Fibroblast of villous mesenchyme (primary cell): ENCODE measurements around the gene NDUFA11. TPM values are rescaled to one million over a fixed set of nuclear protein-coding genes. Genes with fewer than 3 reads are reported as not detected.
A peak's percentile ranks its signal among the peaks of the same experiment; 100 is the strongest.

Experiments used
- DNase-seq: peaks from one replicate; pipeline ENCODE4 v3.0.0-alpha.2; 2010; ENCODE audit warnings: low read depth
- H3K4me3 ChIP-seq: 2 replicates; pipeline ENCODE4 v1.5.1; 2011; ENCODE audit warnings: low read depth, mild to moderate bottlenecking, low read length
- total RNA-seq: library from RNA; depleted of rRNA; stranded (reverse); fragments of >200 nt; gene quantifications from 2 replicates; pipeline ENCODE4 v1.2.3, GENCODE V29; 2012
- TF ChIP-seq, protein P1 (sequence below): IDR thresholded peaks from 2 replicates; pipeline ENCODE4 v1.5.1; 2012; ENCODE audit warnings: low read depth, mild to moderate bottlenecking, low read length; ENCODE audit not compliant: insufficient read depth

NDUFA11 gene
- total RNA-seq, 1 donor, result 257 TPM

DNA sequence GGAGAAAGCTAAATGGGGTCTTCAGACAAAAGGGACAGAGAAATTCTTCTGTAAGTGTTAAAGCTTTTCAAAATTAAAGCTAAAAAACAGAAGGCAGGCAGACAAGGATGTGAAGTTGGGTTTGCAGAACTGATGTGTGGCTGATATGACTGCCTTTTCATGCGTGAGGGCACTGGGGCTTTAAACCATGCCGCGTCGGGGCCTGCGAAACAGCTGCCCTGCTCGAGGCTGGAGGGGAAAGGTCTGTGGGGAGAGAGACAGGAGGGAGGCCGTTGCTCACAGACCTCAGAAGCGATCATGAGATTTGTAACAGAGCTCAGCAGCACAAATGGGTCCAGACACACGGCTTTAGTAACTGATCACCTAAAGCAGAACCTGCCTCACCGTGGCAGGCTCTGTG, 34.0 kb upstream of the NDUFA11 start:
- TF ChIP-seq, protein P1, sequence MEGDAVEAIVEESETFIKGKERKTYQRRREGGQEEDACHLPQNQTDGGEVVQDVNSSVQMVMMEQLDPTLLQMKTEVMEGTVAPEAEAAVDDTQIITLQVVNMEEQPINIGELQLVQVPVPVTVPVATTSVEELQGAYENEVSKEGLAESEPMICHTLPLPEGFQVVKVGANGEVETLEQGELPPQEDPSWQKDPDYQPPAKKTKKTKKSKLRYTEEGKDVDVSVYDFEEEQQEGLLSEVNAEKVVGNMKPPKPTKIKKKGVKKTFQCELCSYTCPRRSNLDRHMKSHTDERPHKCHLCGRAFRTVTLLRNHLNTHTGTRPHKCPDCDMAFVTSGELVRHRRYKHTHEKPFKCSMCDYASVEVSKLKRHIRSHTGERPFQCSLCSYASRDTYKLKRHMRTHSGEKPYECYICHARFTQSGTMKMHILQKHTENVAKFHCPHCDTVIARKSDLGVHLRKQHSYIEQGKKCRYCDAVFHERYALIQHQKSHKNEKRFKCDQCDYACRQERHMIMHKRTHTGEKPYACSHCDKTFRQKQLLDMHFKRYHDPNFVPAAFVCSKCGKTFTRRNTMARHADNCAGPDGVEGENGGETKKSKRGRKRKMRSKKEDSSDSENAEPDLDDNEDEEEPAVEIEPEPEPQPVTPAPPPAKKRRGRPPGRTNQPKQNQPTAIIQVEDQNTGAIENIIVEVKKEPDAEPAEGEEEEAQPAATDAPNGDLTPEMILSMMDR, result no peak
- DNase-seq, result no peak
- H3K4me3 ChIP-seq, result no peak overlapping the region

- TF ChIP-seq, protein P1, result no peak
- no peak for DNase-seq
These were observed 32.7 kb upstream of the NDUFA11 start for GRCh38 chr19:5936292-5936592.

GRCh38 chr19:5935473-5936291, 32.1 kb upstream of the NDUFA11 start:
- no peak for DNase-seq
- TF ChIP-seq, protein P1, result no peak
- no peak overlapping the region for H3K4me3 ChIP-seq

More at GRCh38 chr19:5936292-5936592, 32.7 kb upstream of the NDUFA11 start:
- H3K4me3 ChIP-seq, result no peak overlapping the region

DNA sequence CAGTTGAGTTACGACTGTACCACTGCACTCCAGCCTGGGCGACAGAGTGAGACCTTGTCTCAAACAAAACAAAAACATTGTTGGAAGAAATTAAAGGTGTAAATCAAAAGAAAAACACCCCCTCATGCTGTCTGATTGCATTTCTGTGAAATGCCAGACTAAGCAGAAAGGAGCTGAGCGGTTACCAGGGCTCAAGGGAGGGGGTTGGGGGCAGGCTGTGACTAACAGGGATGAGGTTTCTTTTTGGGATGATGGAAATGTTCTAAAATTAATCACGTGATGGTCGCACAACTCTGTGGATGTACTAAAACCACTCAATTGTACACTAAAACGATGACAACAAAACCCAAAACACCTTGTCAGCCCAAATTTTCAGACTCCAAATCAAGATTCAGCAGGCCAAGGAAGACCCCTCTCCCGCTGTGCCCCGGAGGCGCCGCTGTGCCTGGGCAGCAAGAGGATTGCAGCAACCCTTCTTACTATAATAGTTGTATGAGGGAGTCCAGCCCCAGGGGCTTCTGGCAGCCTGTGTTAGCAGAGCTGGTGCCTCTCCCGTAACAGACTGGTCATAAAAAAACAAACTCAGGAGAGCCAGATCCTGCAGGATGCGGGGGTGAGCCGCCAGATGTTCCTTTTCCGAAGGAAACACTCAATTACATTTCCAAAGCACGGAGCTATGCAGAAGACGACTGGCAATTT, 31.3 kb upstream of the NDUFA11 start:
- TF ChIP-seq, protein P1, result no peak
- no peak overlapping the region for H3K4me3 ChIP-seq
- DNase-seq, result peak; percentile 93

DNA sequence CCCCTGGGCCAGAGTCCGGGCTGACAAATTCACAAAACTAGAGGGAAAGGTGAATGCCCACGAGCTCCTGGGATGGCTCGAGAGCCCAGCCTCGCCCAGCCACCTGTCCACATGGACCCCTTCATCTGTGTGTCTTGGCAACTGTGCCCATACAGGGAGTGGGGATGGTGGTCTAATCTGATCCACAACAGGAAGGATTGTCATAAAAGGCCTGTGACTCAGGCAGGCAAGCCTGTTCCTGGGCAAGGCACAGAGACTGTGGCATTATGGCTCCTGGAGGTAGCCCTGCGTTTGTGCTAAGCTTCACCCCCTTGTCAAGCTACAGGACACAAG, 30.4 kb upstream of the NDUFA11 start:
- TF ChIP-seq, protein P1, result no peak
- DNase-seq, result no peak
- H3K4me3 ChIP-seq, result no peak overlapping the region

- TF ChIP-seq, protein P1, result no peak
- H3K4me3 ChIP-seq, result no peak overlapping the region
- DNase-seq, result no peak
These were observed 29.9 kb upstream of the NDUFA11 start for GRCh38 chr19:5933391-5934068.
